ENCODE measurements around the gene N4BP3.
"Not testable (repeated sequence)": the region's sequence is repeated elsewhere in the genome, so short reads cannot be mapped to it uniquely, and the experiment has no call there.

Gene N4BP3

DNA sequence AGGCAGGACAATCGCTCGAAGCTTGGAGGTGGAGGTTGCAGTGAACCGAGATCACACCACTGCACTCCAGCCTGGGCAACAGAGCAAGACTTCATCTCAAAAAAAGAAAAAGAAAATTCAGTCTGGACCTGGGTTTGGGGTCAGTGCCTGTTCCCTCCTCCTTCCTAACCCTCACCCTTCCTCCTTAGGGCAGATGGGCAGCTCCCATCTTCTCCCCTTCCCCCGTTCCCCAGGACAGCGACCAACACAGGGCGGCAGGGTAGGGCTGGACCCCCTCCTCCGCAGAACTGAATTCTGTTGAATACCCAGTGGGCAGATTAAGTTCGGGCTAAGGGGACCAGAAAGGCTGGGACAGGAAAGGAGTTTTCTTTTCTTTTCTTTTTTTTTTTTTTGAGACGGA is 16.0 kb downstream of the N4BP3 start:
- Mint-ChIP-seq H3K9me3 (no peaks in the 10 kb centered on the region), H3K4me1 (peaks cover 40% of the 10 kb centered on the region), H3K27me3 (ENCODE audit: low read depth, poor library complexity) (no peaks in the 10 kb centered on the region), H3K36me3 (ENCODE audit: low read depth) (peaks cover 11% of the 10 kb centered on the region), H3K4me3 (no peak overlapping the region), H3K27ac (no peak overlapping the region)
- TF ChIP-seq, protein P1, sequence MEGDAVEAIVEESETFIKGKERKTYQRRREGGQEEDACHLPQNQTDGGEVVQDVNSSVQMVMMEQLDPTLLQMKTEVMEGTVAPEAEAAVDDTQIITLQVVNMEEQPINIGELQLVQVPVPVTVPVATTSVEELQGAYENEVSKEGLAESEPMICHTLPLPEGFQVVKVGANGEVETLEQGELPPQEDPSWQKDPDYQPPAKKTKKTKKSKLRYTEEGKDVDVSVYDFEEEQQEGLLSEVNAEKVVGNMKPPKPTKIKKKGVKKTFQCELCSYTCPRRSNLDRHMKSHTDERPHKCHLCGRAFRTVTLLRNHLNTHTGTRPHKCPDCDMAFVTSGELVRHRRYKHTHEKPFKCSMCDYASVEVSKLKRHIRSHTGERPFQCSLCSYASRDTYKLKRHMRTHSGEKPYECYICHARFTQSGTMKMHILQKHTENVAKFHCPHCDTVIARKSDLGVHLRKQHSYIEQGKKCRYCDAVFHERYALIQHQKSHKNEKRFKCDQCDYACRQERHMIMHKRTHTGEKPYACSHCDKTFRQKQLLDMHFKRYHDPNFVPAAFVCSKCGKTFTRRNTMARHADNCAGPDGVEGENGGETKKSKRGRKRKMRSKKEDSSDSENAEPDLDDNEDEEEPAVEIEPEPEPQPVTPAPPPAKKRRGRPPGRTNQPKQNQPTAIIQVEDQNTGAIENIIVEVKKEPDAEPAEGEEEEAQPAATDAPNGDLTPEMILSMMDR (IDR thresholded peaks at IDR 0.05), result no peak
- DNase-seq, result no peak

GRCh38 chr5:178130234-178130575 is 16.9 kb downstream of the N4BP3 start:
- H3K27me3 Mint-ChIP-seq (ENCODE audit: low read depth, poor library complexity), result not testable (repeated sequence)
- Mint-ChIP-seq H3K27ac (peak overlapping the region; percentile 36), H3K4me3 (peak overlapping the region; percentile 81)

GRCh38 chr5:178130576-178131445 is 17.5 kb downstream of the N4BP3 start, which contains the start of gene RMND5B:
RMND5B (plus strand) TSS chr5:178131014; CDS start chr5:178138120, 7,106 bp downstream.
- TF ChIP-seq, protein P1 (IDR thresholded peaks at IDR 0.05), result no peak
- Mint-ChIP-seq H3K27ac (peak within 1 kb of the TSS; percentile 49), H3K9me3 (no peaks in the 10 kb centered on the region), H3K4me1 (peaks cover 31% of the 10 kb centered on the region), H3K36me3 (ENCODE audit: low read depth) (peaks cover 22% of the 10 kb centered on the region), H3K4me3 (peak within 1 kb of the TSS; percentile 84), H3K27me3 (ENCODE audit: low read depth, poor library complexity) (no peaks in the 10 kb centered on the region)
- DNase-seq, result peak; percentile 87

More at GRCh38 chr5:178130234-178130575, 16.9 kb downstream of the N4BP3 start:
- peaks cover 37% of the 10 kb centered on the region for H3K4me1 Mint-ChIP-seq
- not testable (repeated sequence) for H3K9me3 Mint-ChIP-seq, DNase-seq
- peaks cover 17% of the 10 kb centered on the region for H3K36me3 Mint-ChIP-seq (ENCODE audit: low read depth)

DNA sequence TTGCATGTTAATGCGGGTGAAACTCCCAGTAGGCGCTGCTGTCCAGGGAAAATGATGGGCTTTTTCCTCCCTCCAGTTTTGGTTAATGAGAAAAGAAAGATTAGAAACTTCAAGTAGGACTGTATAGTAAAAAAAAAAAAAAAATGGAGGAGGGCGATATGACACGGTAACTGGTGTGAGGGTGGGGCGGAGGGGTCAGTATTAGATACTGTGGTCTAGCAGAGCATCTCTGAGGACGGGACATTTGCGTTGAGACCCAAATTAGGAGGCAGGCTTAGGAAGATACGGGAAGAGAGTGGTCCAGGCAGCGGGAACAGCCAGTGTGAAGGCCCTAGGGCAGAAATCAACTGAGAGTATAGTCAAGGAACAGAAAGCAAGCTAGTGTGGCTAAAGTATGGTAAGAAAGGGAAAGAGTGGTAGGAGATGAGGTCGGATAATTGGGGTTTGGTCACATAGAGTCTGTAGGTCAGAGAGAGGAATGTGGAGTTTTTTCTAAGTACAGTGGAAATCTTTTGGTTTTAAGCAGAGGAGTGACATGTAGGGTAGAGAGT is 18.2 kb downstream of the N4BP3 start:
- peaks cover 27% of the 10 kb centered on the region for H3K4me1 Mint-ChIP-seq
- no peaks in the 10 kb centered on the region for H3K27me3 Mint-ChIP-seq (ENCODE audit: low read depth, poor library complexity)
- peak overlapping the region; percentile 84 for H3K4me3 Mint-ChIP-seq
- no peaks in the 10 kb centered on the region for H3K9me3 Mint-ChIP-seq
- DNase-seq, result no peak
- H3K36me3 Mint-ChIP-seq (ENCODE audit: low read depth), result peaks cover 25% of the 10 kb centered on the region
- peak overlapping the region; percentile 49 for H3K27ac Mint-ChIP-seq
- TF ChIP-seq, protein P1 (IDR thresholded peaks at IDR 0.05), result no peak

DNA sequence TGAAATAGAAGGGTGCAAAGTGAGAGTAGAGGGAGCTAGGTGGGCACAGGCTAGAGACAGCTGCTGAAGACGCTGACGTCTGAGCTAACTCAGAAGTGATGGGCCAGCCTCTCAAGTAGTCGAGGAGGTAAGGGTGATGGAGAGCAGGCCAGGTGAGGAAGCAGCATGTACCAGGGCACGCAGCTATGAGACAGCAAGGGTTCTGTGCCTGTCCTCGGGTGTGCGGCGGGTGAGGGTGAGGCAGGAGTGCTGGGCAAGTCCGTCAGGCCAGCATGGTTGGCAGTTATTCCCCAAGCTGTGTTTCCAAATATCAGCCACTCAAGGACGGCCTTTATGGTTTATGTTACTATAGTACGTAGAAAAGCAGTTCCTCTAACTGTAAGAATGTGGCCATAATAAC is 23.7 kb downstream of the N4BP3 start:
- Mint-ChIP-seq H3K27ac (peak overlapping the region; percentile 66), H3K9me3 (no peaks in the 10 kb centered on the region)

GRCh38 chr5:178137991-178138390 is 24.7 kb downstream of the N4BP3 start:
- Mint-ChIP-seq H3K9me3 (no peaks in the 10 kb centered on the region), H3K27ac (no peak overlapping the region), H3K4me3 (no peak overlapping the region), H3K27me3 (ENCODE audit: low read depth, poor library complexity) (no peaks in the 10 kb centered on the region), H3K4me1 (peaks cover 3% of the 10 kb centered on the region), H3K36me3 (ENCODE audit: low read depth) (peaks cover 47% of the 10 kb centered on the region)
- TF ChIP-seq, protein P1 (IDR thresholded peaks at IDR 0.05), result no peak
- no peak for DNase-seq

More for the DNA sequence above, 23.7 kb downstream of the N4BP3 start:
- Mint-ChIP-seq H3K4me1 (peaks cover 4% of the 10 kb centered on the region), H3K36me3 (ENCODE audit: low read depth) (peaks cover 43% of the 10 kb centered on the region), H3K4me3 (no peak overlapping the region), H3K27me3 (ENCODE audit: low read depth, poor library complexity) (no peaks in the 10 kb centered on the region)
- DNase-seq, result no peak
- TF ChIP-seq, protein P1 (IDR thresholded peaks at IDR 0.05), result no peak
